T-cell (primary cell): ENCODE data around the gene AATK. TPM values are rescaled to one million over a fixed set of nuclear protein-coding genes. Genes with fewer than 3 reads are reported as not detected.

Experiments used
- ATAC-seq, 4 experiments: fragments of 200-7000 bp in 3 of 4; fragments of 150-1000 bp in 1 of 4; cut with Tn5 transposase; replicated peaks in 1 of 4; 1 replicate in 3 of 4; 2 replicates in 1 of 4; pipeline ENCODE4 v1.10.0; 2021; ENCODE audit warnings: moderate library complexity in 3 of 4, mild to moderate bottlenecking in 2 of 4, moderate number of reproducible peaks in 1 of 4
- CTCF ChIA-PET, 2 donors: fragments of 300-600 bp; sonication (Branson Sonifier 250); formaldehyde crosslinking; loops; one replicate each; lab custom pipeline; 2022; ENCODE audit warnings: antibody characterized with exemption in 2 of 2; lab: Charles Lee
- POLR2A ChIA-PET, 2 donors: fragments of 300-600 bp; sonication (Branson Sonifier 250); formaldehyde crosslinking; loops; one replicate each; lab custom pipeline; 2022; ENCODE audit warnings: antibody characterized with exemption in 2 of 2; lab: Charles Lee
- DNase-seq, 35 experiments: peaks; one replicate each; pipeline versions ENCODE4 v3.0.0 to v3.0.0-alpha.2; 2013 to 2023
- H3K27ac ChIP-seq: one replicate; pipeline ENCODE4 v1.5.1; 2013; ENCODE audit warnings: low read length
- H3K27me3 ChIP-seq, 2 experiments: replicated peaks in 1 of 2; 1 replicate in 1 of 2; 2 replicates in 1 of 2; pipeline versions ENCODE4 v1.6.1 to v1.7.0; 2013; ENCODE audit warnings: low read length in 1 of 2, mixed read lengths in 1 of 2; ENCODE audit not compliant: control insufficient read depth in 2 of 2, insufficient read depth in 2 of 2; ENCODE audit errors: extremely low read depth in 1 of 2
- H3K36me3 ChIP-seq, 2 donors: 1 replicate in 1 of 2; 2 replicates in 1 of 2; pipeline versions ENCODE4 v1.6.1 to v1.7.0; 2013; ENCODE audit warnings: low read length in 1 of 2; ENCODE audit not compliant: control insufficient read depth in 2 of 2, insufficient read depth in 1 of 2; ENCODE audit errors: extremely low read depth in 1 of 2
- H3K4me1 ChIP-seq, 2 experiments: 1 replicate in 1 of 2; 2 replicates in 1 of 2; pipeline versions ENCODE4 v1.6.1 to v1.7.0; 2013; ENCODE audit warnings: low read length in 2 of 2, mixed read lengths in 1 of 2; ENCODE audit not compliant: insufficient read depth in 2 of 2, control insufficient read depth in 1 of 2; ENCODE audit errors: extremely low read depth in 1 of 2
- H3K4me3 ChIP-seq, 2 donors: 1 replicate in 1 of 2; 2 replicates in 1 of 2; pipeline versions ENCODE4 v1.5.1 to v1.7.0; 2013; ENCODE audit warnings: mild to moderate bottlenecking in 2 of 2, low read length in 1 of 2, moderate library complexity in 1 of 2; ENCODE audit not compliant: control insufficient read depth in 1 of 2; ENCODE audit errors: extremely low read depth in 1 of 2
- H3K9me3 ChIP-seq: 2 replicates; pipeline ENCODE4 v1.7.0; 2013
- H3K27ac Mint-ChIP-seq, 2 donors: one replicate each; pipeline ENCODE4 v1.8.0; 2020 to 2021; ENCODE audit warnings: mild to moderate bottlenecking in 2 of 2, mixed read lengths in 2 of 2
- H3K27me3 Mint-ChIP-seq, 2 donors: one replicate each; pipeline ENCODE4 v1.8.0; 2021 to 2022; ENCODE audit warnings: mixed read lengths in 2 of 2
- H3K36me3 Mint-ChIP-seq: one replicate; pipeline ENCODE4 v1.8.0; 2021; ENCODE audit warnings: mixed read lengths
- H3K4me1 Mint-ChIP-seq, 3 donors: one replicate each; pipeline ENCODE4 v1.8.0; 2020 to 2022; ENCODE audit warnings: mixed read lengths in 3 of 3, mild to moderate bottlenecking in 1 of 3
- H3K4me3 Mint-ChIP-seq, 3 donors: one replicate each; pipeline ENCODE4 v1.8.0; 2020 to 2022; ENCODE audit warnings: mild to moderate bottlenecking in 3 of 3, mixed read lengths in 3 of 3, moderate library complexity in 3 of 3
- H3K9me3 Mint-ChIP-seq, 3 donors: one replicate each; pipeline ENCODE4 v1.8.0; 2020 to 2022; ENCODE audit warnings: mixed read lengths in 3 of 3
- WGBS: methylation state at CpG from one replicate; pipeline ENCODE4 v1.1.5; 2013; ENCODE audit warnings: missing lambda C conversion rate; ENCODE audit not compliant: insufficient coverage; 5-methylcytosine and 5-hydroxymethylcytosine counted together
- total RNA-seq, 35 experiments: library from RNA in 6 of 35; stranded (reverse) in 6 of 35; fragments of 120-200 nt in 1 of 35; gene quantifications; one replicate each; pipeline versions ENCODE4 v1.2.1 to v1.2.4 and lab custom pipeline; 2013 to 2026

Gene AATK
- total RNA-seq, 5 donors from 2014 or later (not counting 1 experiment from before 2014, with no cell fraction given), result 0.63 to 11.1 (median 0.72) TPM

GRCh38 chr17:81132770-81133723 is 33.0 kb downstream of the AATK start:
- Mint-ChIP-seq H3K27ac (no peak overlapping the region), H3K9me3 (no peaks in the 10 kb centered on the region), H3K27me3 (no peaks in the 10 kb centered on the region), H3K4me3 (no peak overlapping the region), H3K4me1 (no peaks in the 10 kb centered on the region), H3K36me3 (no peaks in the 10 kb centered on the region)
- H3K4me3 ChIP-seq, result no peak overlapping the region
- WGBS, result 84% methylated on average over 10 of the region's 22 CpGs
- no peaks in the 10 kb centered on the region for H3K9me3 ChIP-seq
- ATAC-seq (no peak), DNase-seq (no peak)
- no peaks in the 10 kb centered on the region for H3K4me1 ChIP-seq
- H3K27ac ChIP-seq, result no peak overlapping the region
- H3K27me3 ChIP-seq, result peaks cover 0 to 8% of the 10 kb centered on the region in 2 experiments
- no peaks in the 10 kb centered on the region for H3K36me3 ChIP-seq
- ChIA-PET CTCF (no interaction called here), POLR2A (no interaction called here)

DNA sequence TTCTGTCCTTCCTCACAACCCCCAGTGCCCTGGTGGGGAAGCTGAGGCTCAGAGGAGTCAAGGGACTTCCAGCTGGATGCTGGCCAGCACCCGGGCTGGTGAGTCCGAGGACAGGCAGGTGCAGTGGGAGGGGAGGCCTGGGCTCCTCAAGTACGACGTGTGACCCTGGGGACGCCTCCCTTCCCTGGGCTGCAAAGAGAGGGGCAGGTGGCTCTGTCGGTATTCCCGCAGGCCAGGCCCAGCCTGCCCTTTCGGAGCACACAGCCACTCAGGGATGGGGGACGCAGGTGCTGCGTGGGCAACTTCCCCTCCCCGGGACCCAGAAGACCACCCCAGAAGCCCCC is 33.9 kb downstream of the AATK start:
- ChIA-PET CTCF (no interaction called here), POLR2A (no interaction called here)
- Mint-ChIP-seq H3K4me3 (no peak overlapping the region), H3K27me3 (no peaks in the 10 kb centered on the region), H3K36me3 (no peaks in the 10 kb centered on the region), H3K4me1 (no peaks in the 10 kb centered on the region), H3K9me3 (no peaks in the 10 kb centered on the region), H3K27ac (no peak overlapping the region)
- 61% methylated on average over 11 of the region's 11 CpGs for WGBS
- no peak for ATAC-seq
- Histone ChIP-seq H3K4me1 (no peaks in the 10 kb centered on the region), H3K27ac (no peak overlapping the region), H3K36me3 (no peaks in the 10 kb centered on the region), H3K4me3 (no peak overlapping the region), H3K9me3 (no peaks in the 10 kb centered on the region), H3K27me3 (peaks cover 0 to 8% of the 10 kb centered on the region in 2 experiments)
- no peak for DNase-seq

- no peaks in the 10 kb centered on the region for H3K27me3 Mint-ChIP-seq
- H3K4me1 Mint-ChIP-seq, result no peaks in the 10 kb centered on the region
- POLR2A ChIA-PET, result no interaction called here
- Histone ChIP-seq H3K4me3 (no peak overlapping the region), H3K9me3 (no peaks in the 10 kb centered on the region), H3K27ac (no peak overlapping the region), H3K27me3 (peaks cover 0 to 8% of the 10 kb centered on the region in 2 experiments), H3K36me3 (no peaks in the 10 kb centered on the region), H3K4me1 (no peaks in the 10 kb centered on the region)
- H3K27ac Mint-ChIP-seq, result no peak overlapping the region
- CTCF ChIA-PET, result no interaction called here
- H3K9me3 Mint-ChIP-seq, result no peaks in the 10 kb centered on the region
- H3K36me3 Mint-ChIP-seq, result no peaks in the 10 kb centered on the region
- ATAC-seq (no peak), DNase-seq (no peak)
- H3K4me3 Mint-ChIP-seq, result no peak overlapping the region
- 80% methylated on average over 10 of the region's 14 CpGs for WGBS
Observed at GRCh38 chr17:81131486-81132196, 34.4 kb downstream of the AATK start.

GRCh38 chr17:81130385-81131361 is 35.3 kb downstream of the AATK start:
- DNase-seq (no peak), ATAC-seq (no peak)
- Mint-ChIP-seq H3K27me3 (no peaks in the 10 kb centered on the region), H3K36me3 (no peaks in the 10 kb centered on the region), H3K4me3 (no peak overlapping the region), H3K27ac (no peak overlapping the region), H3K4me1 (no peaks in the 10 kb centered on the region), H3K9me3 (no peaks in the 10 kb centered on the region)
- H3K27ac ChIP-seq, result no peak overlapping the region
- H3K27me3 ChIP-seq, result peaks cover 0 to 8% of the 10 kb centered on the region in 2 experiments
- ChIA-PET POLR2A (interaction anchor here in 1 of 2 donors (0.5 kb wide), 1 partner anchor 158 kb away, joined by 13 read pairs; no protein-coding TSS in a partner anchor), CTCF (interaction anchor here in 1 of 2 donors (0.6 kb wide), 1 partner anchor 707 kb away, joined by 4 read pairs; no protein-coding TSS in a partner anchor)
- WGBS, result 84% methylated on average over 25 of the region's 41 CpGs
- no peaks in the 10 kb centered on the region for H3K4me1 ChIP-seq
- no peak overlapping the region for H3K4me3 ChIP-seq
- H3K36me3 ChIP-seq, result no peaks in the 10 kb centered on the region
- no peaks in the 10 kb centered on the region for H3K9me3 ChIP-seq

- no peaks in the 10 kb centered on the region for H3K4me1 ChIP-seq
- CTCF ChIA-PET, result no interaction called here
- no peaks in the 10 kb centered on the region for H3K9me3 Mint-ChIP-seq
Observed at GRCh38 chr17:81129711-81130367, 36.2 kb downstream of the AATK start.

More at GRCh38 chr17:81129711-81130367, 36.2 kb downstream of the AATK start:
- H3K4me3 Mint-ChIP-seq, result no peak overlapping the region
- no peaks in the 10 kb centered on the region for H3K4me1 Mint-ChIP-seq
- no peaks in the 10 kb centered on the region for H3K36me3 Mint-ChIP-seq
- no peaks in the 10 kb centered on the region for H3K27me3 Mint-ChIP-seq
- Histone ChIP-seq H3K27me3 (peaks cover 0 to 8% of the 10 kb centered on the region in 2 experiments), H3K36me3 (no peaks in the 10 kb centered on the region), H3K27ac (no peak overlapping the region), H3K4me3 (no peak overlapping the region), H3K9me3 (no peaks in the 10 kb centered on the region)
- no peak overlapping the region for H3K27ac Mint-ChIP-seq
- no peak for DNase-seq
- no peak for ATAC-seq
- WGBS, result 74% methylated on average over 13 of the region's 14 CpGs
- POLR2A ChIA-PET, result no interaction called here
